ENCODE results near the gene SATB1.
"Not testable (repeated sequence)": the region's sequence is repeated elsewhere in the genome, so short reads cannot be mapped to it uniquely, and the experiment has no call there.

SATB1 gene

DNA sequence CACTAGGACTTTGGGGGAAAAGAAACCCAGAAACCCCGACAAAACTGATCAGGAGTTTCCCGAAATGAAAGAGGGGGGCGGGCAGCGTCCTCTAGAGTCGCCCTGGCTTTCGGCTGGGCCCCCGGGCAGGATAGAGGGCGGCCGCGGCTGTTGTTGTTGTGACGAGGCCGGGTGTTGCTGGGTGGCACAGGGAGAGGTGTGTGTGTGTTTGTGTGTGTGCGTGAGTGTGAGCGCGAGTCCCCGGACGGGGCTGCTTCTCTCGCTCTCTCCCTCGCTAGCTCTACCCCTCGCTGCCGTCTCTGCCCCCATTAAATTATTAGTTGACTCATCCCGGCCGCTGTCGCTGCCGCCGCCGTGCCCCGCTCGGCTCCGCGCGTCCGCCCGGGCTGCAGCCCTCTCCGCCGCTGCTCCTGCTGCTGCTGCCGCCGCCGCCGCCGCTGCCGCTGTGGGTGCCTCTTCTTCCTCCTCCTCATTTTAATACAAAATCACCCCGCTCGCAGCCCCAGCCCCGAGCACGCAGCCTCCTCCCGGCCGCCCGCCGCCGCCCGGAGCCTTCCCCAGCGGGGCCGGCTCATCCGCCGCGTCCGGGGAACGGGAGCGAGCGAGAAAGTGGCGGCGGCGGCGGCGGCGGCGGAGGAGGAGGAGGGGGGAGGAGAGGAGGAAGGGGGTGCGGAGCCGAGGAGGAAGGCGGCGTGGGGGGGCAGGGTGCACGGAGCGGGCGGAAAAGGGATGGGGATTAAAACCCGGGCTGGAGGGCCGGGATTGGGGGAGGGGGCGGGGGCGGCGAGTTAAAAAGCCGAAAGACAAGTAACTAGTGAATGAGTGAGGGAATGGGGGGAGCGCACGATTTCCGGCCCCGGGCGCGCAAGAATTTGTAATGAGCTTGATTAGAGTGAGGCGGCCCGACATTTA is at the start of gene SATB1:
Gene SATB1 (minus strand): TSS at position 611 of the 912 bp plus-strand sequence. CDS start 4,372 bp downstream, outside the sequence.
- DNase-seq = peak; percentile 40 to 63 (median 56)

DNA sequence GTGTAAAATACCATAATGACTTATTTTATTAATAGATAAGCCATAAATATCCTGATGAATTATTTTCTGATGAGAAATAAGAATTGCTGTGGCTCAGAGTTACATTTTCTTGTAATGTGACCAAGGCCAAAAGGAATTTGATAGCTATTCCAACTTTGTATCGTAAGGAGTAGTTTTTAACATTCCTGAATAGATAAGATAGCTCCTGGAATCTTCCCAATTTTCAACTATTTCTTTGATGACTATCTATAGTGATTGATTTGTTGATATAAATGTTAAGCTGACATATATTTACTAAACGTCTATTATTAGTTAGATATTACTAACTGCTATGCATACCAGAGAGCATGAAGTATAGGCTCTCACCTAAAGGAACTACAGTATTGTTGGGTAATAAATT is 49.1 kb upstream of the SATB1 start:
- no peak for DNase-seq

DNA sequence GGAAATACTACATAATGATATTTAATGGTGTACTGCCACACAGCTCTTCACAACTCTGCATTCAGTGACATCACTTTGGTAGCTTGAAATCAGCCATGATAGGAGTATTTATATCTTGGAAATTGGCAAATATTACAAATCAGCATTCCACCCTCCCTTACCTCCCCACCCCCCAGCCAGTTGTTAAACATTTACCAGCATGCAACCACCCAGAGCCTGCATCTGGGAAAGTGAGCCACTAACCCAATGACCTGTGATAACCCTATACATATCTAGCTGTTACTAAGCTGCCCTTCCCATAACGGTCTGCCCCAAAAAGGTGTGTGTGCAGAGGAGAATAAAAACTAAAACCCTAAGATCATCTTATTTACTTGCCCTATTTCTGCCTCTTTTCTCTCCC is 44.6 kb upstream of the SATB1 start:
- DNase-seq = no peak

DNA sequence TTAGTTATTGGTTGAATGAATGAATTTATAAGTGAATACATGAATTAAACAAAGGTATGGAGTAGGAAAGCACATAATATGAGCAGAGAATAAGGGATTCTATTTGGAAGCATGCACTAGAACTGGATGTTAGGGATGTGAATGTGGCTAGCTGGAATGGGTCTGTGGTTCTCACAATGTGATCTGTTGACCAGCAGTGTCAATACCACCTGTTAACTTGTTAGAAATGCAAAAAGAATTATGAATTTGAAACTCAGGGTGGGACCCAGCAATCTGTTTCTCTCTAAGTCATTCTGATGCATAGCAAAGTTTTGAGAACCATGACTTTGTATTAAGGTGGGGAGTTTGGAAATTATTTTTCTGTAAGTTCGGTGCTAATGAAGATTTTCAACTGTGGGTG is 41.0 kb upstream of the SATB1 start:
- no peak for DNase-seq

DNA sequence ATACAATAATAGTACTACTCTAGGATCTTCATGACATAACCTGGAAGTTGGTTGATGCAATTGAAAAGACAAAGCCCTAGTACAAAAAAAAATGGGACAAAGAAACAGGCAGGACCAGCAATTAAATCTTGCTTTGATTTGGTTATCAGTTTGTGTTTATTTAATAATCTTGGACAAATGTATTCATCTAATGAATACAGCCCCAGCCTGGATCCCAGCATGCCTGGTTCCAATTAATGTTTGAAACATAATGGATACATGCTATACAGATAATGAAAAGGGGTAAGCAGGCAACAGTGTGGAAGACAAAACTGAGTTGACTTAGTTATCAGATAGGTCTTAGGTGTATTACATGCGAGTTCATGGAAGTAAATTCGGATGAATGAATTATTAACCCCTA is 29.6 kb upstream of the SATB1 start:
- DNase-seq = no peak

DNA sequence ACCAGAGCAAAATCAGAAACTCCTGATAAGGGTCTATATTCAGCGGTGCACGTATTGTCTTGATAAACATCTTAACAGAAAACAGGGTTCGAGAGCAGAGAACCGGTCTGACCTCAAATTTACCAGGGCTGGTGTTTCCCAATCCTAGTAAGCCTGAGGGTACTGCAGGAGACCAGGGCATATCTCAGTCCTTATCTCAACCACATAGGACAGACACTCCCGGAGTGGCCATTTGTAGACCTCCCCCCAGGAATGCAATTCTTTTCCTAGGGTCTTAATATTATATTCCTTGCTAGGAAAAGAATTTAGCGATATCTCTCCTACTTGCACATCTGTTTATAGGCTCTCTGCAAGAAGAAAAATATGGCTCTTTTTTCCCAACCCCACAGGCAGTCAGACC is 24.5 kb upstream of the SATB1 start:
- not testable (repeated sequence) for DNase-seq

DNA sequence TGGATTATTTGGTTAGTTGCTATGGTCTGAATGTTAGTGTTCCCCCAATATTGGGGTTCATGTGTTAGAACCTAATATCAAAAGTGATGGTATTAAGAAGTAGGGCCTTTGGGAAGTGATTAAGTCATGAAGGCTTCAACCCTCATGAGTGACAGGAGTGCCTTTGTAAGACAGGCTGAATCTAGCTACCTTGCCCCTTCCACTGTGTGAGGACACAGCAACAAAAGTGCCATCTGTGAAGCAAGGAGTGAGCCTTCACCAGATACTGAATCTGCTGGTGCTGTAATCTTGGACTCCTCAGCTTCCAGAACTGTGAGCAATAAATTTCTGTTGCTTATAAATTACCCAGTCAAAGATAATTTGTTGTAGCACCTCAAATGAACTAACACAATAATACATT is 22.6 kb upstream of the SATB1 start:
- no peak for DNase-seq

DNA sequence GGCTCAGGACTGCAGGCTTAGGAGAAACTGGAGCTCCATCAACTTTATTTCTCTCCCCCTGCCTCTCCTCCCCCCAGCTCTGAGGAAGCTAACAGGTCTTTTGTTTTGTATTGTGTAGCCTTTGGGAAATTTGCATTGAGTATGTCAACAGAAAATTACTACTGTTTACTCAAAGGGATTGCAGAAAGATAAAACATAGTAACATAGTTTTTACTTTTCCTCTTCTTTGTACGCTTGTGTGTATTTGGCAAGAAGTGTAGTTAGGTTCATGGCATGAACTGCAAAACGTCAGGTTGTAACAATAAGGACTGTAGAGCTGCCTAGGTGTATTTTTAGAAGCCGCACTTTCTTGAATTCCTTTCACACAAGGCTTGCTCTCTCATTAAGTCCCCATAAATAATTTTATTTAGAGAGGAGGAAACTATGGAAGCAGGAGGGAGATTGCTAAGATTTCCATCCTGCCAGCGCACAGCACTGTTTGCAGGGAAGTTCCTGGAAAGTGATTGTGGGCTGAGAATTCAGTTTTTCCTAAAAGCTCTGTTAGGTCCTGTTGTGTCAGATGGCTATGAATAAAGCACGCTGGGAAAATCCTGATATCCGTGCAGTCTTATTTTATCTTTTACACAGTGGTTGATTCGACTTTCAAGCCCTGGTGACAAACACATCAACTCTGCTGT is 21.1 kb upstream of the SATB1 start:
- no peak for DNase-seq

DNA sequence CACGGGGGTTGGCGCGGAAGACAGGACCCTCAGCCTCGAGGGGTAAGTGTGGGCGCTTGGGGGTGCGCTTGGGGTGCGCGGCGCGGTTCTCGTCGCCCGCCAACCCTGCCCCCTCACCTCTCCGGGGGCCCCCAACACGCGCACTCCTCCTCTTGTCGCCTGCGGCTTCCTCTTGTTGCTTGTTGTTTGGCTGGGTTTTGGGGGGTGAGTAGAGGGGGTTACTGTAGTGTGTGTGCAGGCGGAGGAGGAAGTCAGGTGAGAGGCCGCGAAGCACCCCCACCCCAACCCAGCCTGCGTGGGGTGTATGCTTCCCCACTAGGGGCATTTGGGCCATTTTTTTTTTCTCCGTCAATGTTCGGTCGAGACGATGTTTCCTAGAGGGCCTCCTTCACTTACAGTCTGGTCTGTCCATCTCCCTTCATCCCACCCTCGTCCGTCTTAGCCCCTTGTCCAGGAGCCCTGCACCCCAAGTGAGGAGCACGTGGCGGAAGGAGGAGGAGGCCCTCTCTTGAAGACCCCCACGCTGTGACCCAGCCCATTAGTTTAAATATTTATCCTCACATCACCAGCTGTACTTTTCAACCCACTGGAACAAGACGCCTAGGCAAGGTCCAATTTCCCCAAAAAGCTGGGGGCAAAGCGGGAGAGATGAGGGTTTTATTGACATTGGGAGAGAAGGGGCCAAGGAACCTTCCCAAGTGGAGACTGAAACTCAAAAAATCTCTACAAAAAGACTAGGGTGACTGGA is 20.4 kb upstream of the SATB1 start:
- peak; percentile 40 to 79 (median 60) for DNase-seq

DNA sequence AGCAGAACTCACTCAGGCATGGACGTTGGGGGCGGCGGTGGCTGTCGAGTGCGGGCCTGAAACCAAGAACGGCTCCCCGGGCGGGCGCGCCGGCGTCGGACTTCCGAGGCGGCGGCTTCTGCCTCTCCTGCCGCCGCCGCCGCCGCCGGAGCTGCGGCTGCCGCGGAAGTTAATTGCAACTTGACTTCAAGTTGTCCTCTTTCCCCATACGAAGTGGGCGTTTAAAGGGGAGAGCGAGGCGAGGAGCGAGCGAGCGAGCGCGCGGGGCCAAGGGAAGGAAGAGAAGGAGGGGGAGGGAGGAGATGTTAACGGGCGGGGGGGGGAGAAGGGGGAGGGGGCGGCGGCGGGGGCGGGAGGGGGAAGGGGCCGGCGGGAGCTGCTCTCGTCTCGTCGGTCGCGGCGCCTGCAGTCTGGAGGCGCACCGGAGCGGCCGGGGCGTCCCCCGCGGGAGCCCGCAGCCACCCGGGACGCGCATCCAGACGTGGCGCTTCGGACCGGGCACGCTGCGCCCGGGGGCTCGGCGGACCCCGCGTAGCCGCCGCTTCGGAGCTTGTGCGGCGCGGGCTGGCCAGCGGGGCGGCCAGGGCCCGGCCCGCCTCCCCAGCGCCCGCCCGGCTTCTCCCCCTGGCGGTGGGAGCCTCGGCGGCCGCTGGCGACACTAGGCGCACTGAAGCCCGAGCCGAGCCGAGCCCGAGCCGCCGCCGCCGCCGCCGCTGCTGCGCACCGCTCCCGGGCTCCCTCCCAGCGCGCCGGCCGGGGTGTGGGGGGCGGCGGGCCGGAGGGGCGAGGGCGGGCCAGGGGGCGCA is 19.7 kb upstream of the SATB1 start:
- DNase-seq = peak; percentile 54 to 79 (median 58)

DNA sequence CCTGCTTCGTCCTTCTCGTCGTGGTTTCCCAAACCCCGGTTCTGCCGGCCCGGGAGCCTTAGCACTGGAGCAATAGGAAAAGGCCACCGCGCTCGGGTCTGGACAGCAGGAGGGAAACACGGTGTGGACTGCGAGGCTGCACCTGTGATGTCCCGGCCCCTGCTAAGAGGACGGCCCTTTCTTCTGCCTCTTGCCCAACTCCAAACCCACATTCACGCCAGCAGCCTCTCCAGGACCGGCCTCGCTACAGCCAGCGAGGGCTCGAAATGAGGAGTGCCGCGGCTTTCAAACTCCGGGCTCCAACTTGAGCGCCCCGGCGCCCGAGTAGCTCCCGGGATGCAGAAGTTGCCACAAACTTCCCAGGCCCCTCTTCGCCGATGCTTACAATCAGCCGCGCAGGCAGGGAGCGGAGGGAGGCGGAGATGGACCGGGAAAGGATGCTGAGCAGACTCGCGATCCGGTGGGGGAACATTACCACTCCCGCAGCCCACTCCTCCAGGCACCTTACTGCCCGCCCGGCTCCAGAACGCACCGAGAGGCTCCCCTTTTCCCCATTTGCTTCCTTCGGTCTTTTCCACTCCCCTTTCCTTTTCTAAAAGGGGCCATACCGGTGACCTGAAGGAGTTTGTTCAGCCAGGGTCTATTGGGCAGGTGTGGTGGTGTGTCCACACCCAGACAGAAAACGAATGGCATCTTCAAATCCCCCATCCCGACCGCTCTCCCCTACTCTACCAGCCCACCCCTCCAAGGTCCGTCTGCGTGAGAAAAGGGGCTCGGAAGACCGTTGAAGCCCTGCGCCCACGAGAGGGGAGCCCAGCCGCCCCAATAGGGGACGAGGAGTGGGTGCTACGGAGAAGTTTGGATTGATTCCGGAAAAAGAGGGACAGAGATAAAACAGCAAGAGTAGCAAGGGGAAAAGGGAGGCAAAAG is 18.8 kb upstream of the SATB1 start:
- DNase-seq = peak in 2 of 4 experiments; percentile 13 to 30

DNA sequence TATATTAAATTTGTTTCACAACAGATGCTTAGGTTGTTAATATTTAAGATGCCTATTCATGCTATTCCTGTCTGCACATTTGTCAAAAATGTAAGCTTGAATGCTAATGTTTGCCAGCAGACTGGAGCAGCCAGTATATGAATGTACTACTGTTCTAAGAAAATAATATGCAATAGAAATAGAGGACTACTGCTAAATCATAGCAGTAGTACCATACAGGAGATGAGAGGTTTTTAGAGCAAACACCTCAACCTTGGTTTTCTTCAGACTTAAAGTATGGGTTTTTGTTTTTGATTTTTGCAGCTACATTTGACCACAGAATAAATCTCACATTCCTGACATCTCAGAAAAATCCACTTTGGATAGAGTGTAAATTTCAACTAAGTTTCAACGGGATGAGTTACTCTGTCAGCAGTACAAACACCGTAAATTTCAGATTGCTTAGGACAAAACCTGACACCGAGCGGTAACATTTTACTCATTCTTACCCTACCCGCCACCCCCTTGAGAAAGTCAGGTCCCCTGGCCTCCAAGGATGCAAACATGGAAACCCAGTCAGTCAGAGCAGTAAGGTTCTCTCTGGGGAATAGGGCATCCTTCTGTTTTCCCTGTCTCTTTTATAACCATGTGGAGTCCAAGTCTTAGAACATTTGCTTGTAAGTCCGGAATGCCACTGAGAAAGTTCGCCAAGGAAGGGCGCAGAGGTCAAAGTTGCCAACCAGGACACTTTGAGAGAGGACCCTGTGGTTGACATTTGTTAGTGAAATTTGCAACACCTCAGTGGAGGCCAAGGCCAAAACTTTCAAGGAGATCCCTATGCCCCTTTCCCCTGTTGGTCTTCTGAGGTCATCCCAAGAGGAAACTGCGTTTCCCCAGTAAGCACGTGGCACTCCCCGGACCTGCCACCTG is 17.9 kb upstream of the SATB1 start:
- DNase-seq = no peak

DNA sequence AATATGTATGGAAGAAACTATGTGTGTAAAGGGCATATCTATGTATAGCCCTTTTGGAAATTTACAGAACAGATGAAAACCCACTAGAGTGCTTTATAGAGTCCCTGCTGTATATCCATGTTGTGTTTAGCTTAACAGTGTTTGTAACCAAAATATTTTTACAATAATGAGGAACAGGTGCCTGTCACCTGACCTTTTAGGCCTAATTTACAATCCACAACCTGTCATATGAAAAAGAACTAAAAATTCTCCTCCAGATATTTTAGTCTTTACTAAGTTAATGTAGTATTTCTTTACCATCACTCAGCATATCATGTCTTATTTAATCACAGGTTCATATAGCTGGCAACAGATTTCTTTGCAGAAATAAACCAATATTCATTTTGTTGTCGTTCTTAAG is 16.4 kb upstream of the SATB1 start:
- no peak for DNase-seq

DNA sequence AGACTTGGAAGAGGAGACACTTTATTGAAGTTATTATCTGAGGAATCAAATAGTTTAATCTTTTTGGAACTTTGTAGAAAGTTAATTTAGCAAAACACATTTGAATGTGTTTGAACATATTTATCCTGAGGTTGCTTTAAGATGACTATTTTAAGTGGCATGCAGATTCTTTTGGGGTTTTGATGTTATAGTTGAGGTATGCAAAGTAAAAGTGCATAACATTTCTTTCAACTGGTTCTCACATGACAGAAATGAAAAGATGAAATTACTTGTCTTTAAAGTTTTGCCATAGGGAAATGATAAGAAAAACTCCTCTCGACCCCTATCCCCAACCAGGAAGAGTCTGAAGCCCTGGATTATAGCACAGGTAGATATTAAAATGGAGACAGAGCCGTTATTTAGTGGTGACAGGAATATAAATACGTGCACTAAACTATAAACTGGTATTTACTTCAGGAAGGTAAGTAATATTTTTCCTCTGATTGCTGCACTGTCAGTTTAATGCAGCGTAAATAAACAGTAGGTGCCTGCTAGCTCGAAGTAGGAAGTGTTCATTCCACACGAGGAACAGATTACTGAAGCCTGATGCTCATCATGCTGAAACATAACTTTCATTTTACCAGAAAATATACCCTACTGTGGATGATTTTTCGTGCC is 15.1 kb upstream of the SATB1 start:
- no peak for DNase-seq

DNA sequence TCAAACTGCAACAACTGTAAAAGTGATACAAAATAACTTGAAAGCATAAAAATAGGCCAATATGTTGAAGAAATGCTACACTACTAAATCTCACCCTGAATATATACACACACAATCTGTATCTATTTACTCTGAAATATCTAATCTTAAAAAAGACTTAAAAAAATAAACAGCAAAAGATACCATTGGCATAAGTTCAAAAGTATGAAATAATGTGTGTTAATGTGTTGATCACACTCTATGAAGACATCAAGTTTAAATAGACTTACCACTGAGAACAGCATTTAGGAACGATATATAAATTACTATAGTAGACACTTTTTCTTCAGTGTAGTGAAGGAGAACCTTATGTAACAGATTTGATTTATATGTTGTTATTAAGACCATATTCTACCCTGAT is 14.1 kb upstream of the SATB1 start:
- DNase-seq = no peak

DNA sequence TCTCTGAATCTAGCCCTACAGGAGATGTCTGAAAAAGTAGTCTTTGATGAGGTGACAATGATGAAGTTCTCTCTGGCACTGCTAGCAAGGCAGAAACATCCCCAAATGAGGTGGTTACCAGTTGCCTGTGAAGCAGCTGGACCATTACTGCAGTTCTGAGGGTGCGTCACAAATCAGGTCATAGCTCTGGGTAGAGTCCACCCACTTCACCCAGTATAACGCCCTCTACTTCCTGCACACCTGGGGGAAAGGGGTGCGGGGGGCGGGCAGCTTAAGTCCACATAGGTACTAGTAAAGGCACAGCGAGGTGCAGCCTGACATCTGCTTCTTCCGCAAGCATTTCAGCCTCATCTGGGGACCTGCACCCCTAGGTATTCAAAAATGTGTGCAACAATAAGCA is 13.4 kb upstream of the SATB1 start:
- DNase-seq = peak in 3 of 4 experiments; percentile 6 to 38 (median 34)

DNA sequence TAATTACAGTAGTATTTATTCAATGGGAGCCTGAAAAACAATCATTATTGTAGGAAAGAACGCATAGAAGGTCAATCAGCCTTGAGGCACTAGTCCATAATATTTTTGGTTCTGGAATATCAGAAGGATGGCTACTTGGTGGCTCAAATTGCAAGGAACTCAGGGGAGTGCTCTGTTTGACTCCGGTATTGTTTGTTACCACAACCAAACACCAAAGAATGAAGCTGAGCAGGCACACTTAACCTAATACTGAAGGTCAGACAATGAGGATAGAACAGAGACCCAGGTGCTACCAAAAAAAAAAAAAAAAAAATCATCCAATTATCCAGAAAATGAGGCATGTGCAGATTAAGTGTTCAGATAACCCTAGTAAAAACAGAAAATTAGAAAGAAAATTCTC is 11.1 kb upstream of the SATB1 start:
- no peak for DNase-seq

DNA sequence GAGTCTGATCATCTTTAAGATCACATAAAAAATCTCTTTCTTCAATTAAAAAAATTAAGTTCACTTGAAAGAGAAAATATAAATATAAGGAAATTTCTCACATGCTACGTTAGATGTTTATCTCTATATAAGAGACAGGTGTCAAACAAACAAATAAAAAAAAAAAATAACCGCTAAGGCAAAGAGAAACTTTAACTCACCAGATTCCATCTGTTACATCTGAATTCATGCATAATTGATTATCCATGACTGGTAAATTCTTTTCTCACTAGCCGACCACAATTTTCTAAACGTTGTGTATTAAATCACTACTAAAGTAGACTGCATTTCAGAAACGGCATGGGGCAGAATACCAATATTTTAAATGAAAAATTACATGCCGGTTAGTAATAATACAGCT is 9.6 kb upstream of the SATB1 start:
- no peak for DNase-seq

DNA sequence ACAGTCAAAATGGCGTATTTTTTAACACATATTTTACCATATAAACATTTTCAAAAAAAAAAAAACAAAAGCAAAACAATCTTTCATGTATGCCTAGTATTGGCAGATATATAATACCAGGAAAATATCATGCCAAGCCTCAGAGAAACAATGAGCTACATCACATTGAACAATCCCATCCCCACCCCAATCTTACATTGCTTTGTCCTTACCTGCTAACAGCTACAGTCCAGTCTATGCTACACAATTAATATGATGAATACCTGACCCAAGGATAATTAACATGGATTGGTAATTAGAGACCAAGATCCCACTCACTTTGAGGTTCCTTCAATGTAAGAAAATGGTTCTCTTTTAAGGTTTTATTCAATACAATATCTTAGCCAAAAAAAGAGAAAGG is 7.6 kb upstream of the SATB1 start:
- DNase-seq = no peak

DNA sequence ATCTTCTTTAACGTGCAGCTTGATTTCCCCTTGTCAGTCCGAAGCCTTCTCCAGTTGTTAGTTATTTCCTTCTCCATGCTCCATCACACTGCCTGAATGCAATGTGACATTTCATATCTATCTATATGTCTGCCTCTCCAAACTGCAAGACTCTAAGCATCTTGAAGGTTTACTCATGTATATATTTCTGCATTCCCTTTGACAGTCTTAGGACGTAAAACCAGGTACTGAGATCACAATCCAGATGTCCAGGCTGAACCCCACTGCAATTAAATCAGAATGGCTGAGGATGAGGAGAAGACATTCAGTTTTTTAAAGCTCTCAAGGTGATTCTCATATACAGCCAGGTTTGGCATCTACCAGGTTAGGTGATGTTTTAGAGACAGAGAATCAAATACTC is 6.1 kb upstream of the SATB1 start:
- no peak for DNase-seq
